H1 (cell line): Measurements from ENCODE around the gene DNAH10. TPM values are rescaled to one million over a fixed set of nuclear protein-coding genes. Genes with fewer than 3 reads are reported as not detected.

Experiments
- PHF8 ChIP-seq: fragments of 200-600 bp; sonication (generic); conservative IDR thresholded peaks from 2 replicates; pipeline ENCODE4 v1.7.1; 2012; ENCODE audit warnings: low read depth, mild to moderate bottlenecking, inconsistent platforms, low read length, moderate library complexity
- polyA plus RNA-seq, 7 experiments: library from polyadenylated mRNA; depleted of rRNA in 3 of 7; stranded (reverse) in 5 of 7; unstranded in 2 of 7; fragments of >200 nt in 5 of 7; fragments of 200-250 nt in 2 of 7; gene quantifications; 1 replicate in 5 of 7; 2 replicates in 1 of 7; 4 replicates in 1 of 7; pipeline versions ENCODE4 v1.2.1 to v1.2.3, GENCODE V29; 2011 to 2013; ENCODE audit warnings: missing spikeins in 2 of 7, mixed read lengths in 2 of 7
- total RNA-seq: library from RNA; stranded (reverse); fragmentation: NEBNext Ultra II Directional; extraction: Animal tissue kit (Norgen Biotek cat#: 25700); gene quantifications from 2 replicates; pipeline ENCODE4 v1.2.1, GENCODE V29; 2021

DNAH10 gene
- total and polyA plus RNA-seq, 2 of the 8 experiments (the other 6 are each of a cell fraction or from before 2014, with no cell fraction given): 0.02 to 0.24 TPM

GRCh38 chr12:123850246-123851134 lies 88.4 kb downstream of the DNAH10 start (continued):
- TF ChIP-seq PHF8: no peak
